ENCODE results near the gene WEE2. TPM values are rescaled to one million over a fixed set of nuclear protein-coding genes. Genes with fewer than 3 reads are reported as not detected.

WEE2 gene
- total RNA-seq, 1 experiment from 2014 or later = not detected

GRCh38 chr7:141691540-141691939, 16.6 kb upstream of the WEE2 start:
- no peak for DNase-seq (ENCODE audit: low spot score)

- DNase-seq (ENCODE audit: low spot score) = no peak
These were observed 16.2 kb upstream of the WEE2 start for GRCh38 chr7:141691961-141692360.

- DNase-seq (ENCODE audit: low spot score) = no peak
These were observed 15.1 kb upstream of the WEE2 start for GRCh38 chr7:141693082-141693481.

- DNase-seq (ENCODE audit: low spot score) = no peak
These were observed 12.3 kb upstream of the WEE2 start for GRCh38 chr7:141695803-141696289.

GRCh38 chr7:141696348-141696747, 11.8 kb upstream of the WEE2 start:
- DNase-seq (ENCODE audit: low spot score) = no peak

- peak; percentile 53 for DNase-seq (ENCODE audit: low spot score)
These were observed 10.8 kb upstream of the WEE2 start for GRCh38 chr7:141697211-141697871.

- DNase-seq (ENCODE audit: low spot score) = no peak
These were observed 9.7 kb upstream of the WEE2 start for GRCh38 chr7:141698247-141699015.

- DNase-seq (ENCODE audit: low spot score) = no peak
These were observed 8.3 kb upstream of the WEE2 start for GRCh38 chr7:141699860-141700259.

- DNase-seq (ENCODE audit: low spot score) = no peak
These were observed 7.8 kb upstream of the WEE2 start for GRCh38 chr7:141700296-141700847.

- DNase-seq (ENCODE audit: low spot score) = no peak
These were observed 7.2 kb upstream of the WEE2 start for GRCh38 chr7:141700848-141701371.

GRCh38 chr7:141701489-141702046, 6.6 kb upstream of the WEE2 start:
- peak; percentile 24 for DNase-seq (ENCODE audit: low spot score)

GRCh38 chr7:141702047-141702567, 6.0 kb upstream of the WEE2 start, which contains the start of gene DENND11:
Gene DENND11 (minus strand): TSS chr7:141702166. CDS start chr7:141702153, 13 bp downstream.
- DNase-seq (ENCODE audit: low spot score) = no peak

- no peak for DNase-seq (ENCODE audit: low spot score)
These were observed 5.3 kb upstream of the WEE2 start for GRCh38 chr7:141702892-141703291.

- no peak for DNase-seq (ENCODE audit: low spot score)
These were observed 4.0 kb upstream of the WEE2 start for GRCh38 chr7:141704112-141704511.

- no peak for DNase-seq (ENCODE audit: low spot score)
These were observed 3.4 kb upstream of the WEE2 start for GRCh38 chr7:141704741-141705140.

GRCh38 chr7:141706239-141707064, 1.7 kb upstream of the WEE2 start:
- no peak for DNase-seq (ENCODE audit: low spot score)

GRCh38 chr7:141709318-141709717, 1.2 kb downstream of the WEE2 start:
- DNase-seq (ENCODE audit: low spot score) = no peak

GRCh38 chr7:141709749-141710148, 1.6 kb downstream of the WEE2 start:
- no peak for DNase-seq (ENCODE audit: low spot score)

GRCh38 chr7:141710301-141710700, 2.1 kb downstream of the WEE2 start:
- no peak for DNase-seq (ENCODE audit: low spot score)

GRCh38 chr7:141712603-141713255, 4.6 kb downstream of the WEE2 start:
- no peak for DNase-seq (ENCODE audit: low spot score)

GRCh38 chr7:141713890-141714289, 5.7 kb downstream of the WEE2 start:
- no peak for DNase-seq (ENCODE audit: low spot score)
